H1 (cell line): Measurements from ENCODE around the gene OR51E1.

ENCODE experiments used
- ATF2 ChIP-seq: IDR thresholded peaks from 2 replicates; pipeline ENCODE4 v1.6.1; 2012; ENCODE audit warnings: low read length, inconsistent platforms
- CTBP2 ChIP-seq: IDR thresholded peaks from 2 replicates; pipeline ENCODE4 v1.7.0; 2011; ENCODE audit warnings: borderline replicate concordance, mild to moderate bottlenecking, moderate library complexity, mixed read lengths, low read length; ENCODE audit not compliant: insufficient read depth, insufficient read length
- CTCF ChIP-seq, 3 experiments: IDR thresholded peaks; 1 replicate in 2 of 3; 2 replicates in 1 of 3; pipeline versions ENCODE4 v1.5.1 to v1.6.1; 2011; ENCODE audit warnings: low read length in 3 of 3, mild to moderate bottlenecking in 3 of 3, inconsistent platforms in 2 of 3, low read depth in 1 of 3, moderate library complexity in 1 of 3; ENCODE audit not compliant: insufficient read depth in 1 of 3; ENCODE audit errors: control extremely low read depth in 1 of 3
- EZH2 ChIP-seq: fragments of 200-600 bp; sonication (generic); IDR thresholded peaks from 2 replicates; pipeline ENCODE4 v1.7.1; 2012; ENCODE audit warnings: low read depth, mild to moderate bottlenecking, moderate library complexity, low read length, inconsistent platforms; ENCODE audit not compliant: severe bottlenecking
- JUN ChIP-seq: IDR thresholded peaks from 2 replicates; pipeline ENCODE4 v1.6.1; 2011; ENCODE audit warnings: low read depth, mild to moderate bottlenecking, improper control_type of control experiment, low read length
- POLR2A ChIP-seq, 2 experiments: IDR thresholded peaks; 1 replicate in 1 of 2; 2 replicates in 1 of 2; pipeline ENCODE4 v1.6.1; 2011; ENCODE audit warnings: low read depth in 2 of 2, low read length in 2 of 2, mild to moderate bottlenecking in 2 of 2; ENCODE audit errors: control extremely low read depth in 1 of 2
- POLR2AphosphoS5 ChIP-seq: IDR thresholded peaks from 2 replicates; pipeline ENCODE4 v1.6.1; 2011; ENCODE audit warnings: low read depth, low read length
- USF2 ChIP-seq: IDR thresholded peaks from 2 replicates; pipeline ENCODE4 v1.6.1; 2011; ENCODE audit warnings: low read length, improper control_type of control experiment

- TF ChIP-seq CTCF (IDR thresholded peaks at IDR 0.05; ENCODE audit: control extremely low read depth in 1 of 3, insufficient read depth in 1 of 3, low read depth in 1 of 3, low read length in 3 of 3) (no peak), ATF2 (no peak), JUN (no peak), EZH2 (no peak), CTBP2 (no peak), POLR2A (IDR thresholded peaks at IDR 0.05; ENCODE audit: control extremely low read depth in 1 of 2, low read depth in 2 of 2, low read length in 2 of 2) (no peak), POLR2AphosphoS5 (no peak), USF2 (no peak)
Measured at GRCh38 chr11:4644233-4644632, 451 bp downstream of the OR51E1 start.
